ENCODE measurements around the gene POLG2. TPM values are rescaled to one million over a fixed set of nuclear protein-coding genes. Genes with fewer than 3 reads are reported as not detected.

The POLG2 gene
- total and polyA plus RNA-seq, 4 donors: 5.4 to 17.8 (median 11.4) TPM

DNA sequence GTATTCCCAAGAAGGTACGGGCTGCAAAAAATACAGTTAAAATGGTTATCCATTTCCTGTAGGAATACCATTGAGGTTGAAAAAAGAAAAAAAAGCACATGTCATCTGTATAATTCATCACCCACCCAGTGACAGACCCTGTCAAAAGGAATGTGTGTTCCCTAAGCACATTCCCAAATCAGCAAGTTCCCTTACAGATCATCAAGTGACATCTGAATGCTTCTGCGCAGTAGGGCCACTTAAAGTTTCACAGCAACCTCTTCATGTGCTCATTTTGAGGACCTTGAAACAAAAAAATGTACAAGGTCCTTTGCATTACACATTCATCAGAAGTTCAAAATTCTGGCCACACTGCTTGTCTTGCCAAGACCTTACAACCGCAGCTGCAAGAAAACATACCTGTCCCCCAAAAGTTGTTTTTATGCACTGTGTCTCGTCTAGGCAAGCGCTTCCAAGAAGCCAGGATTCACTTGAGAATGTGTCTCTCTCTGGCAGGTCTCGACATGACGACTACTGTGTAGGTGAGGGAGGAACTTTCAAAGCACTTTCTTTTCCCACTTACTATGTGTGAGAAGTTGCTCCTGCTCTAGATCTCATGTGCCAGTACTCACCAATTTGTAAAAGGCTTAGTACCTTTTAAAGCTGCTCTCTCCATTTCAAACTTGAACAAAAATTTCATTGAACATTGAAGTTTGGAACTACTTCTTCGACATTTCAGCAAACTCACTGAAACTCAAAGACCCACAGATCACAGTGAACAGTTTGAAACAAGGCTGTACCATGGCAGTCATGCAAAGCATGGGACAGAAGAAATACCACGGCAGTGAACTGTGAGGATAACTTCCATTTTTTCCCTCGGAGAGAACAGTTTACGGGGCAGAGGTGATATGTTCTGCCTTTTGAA lies 4.3 kb upstream of the POLG2 start:
- ATAC-seq (ENCODE audit: insufficient read depth, low FRiP score): no peak
- no peak overlapping the region for H3K9ac ChIP-seq (ENCODE audit: insufficient read depth in 1 of 2, low read length in 2 of 2)
- H3K27ac ChIP-seq (ENCODE audit: low read depth in 1 of 2, low read length in 1 of 2): no peak overlapping the region
- 89 to 91% methylated on average over 11 of the region's 11 CpGs for WGBS, 2 donors
- peaks cover 25 to 67% (median 55%) of the 10 kb centered on the region in 4 donors for H3K36me3 ChIP-seq (ENCODE audit: control insufficient read depth in 4 of 4, insufficient read depth in 4 of 4, low read length in 4 of 4)
- no peaks in the 10 kb centered on the region for H3K9me3 ChIP-seq (ENCODE audit: control insufficient read depth in 4 of 4, insufficient read depth in 3 of 4, low read length in 3 of 4)
- peaks cover 0 to 29% (median 11%) of the 10 kb centered on the region in 5 donors for H3K4me1 ChIP-seq (ENCODE audit: control insufficient read depth in 5 of 5, insufficient read depth in 5 of 5, low read length in 5 of 5)
- no peaks in the 10 kb centered on the region for H3K27me3 ChIP-seq (ENCODE audit: control insufficient read depth in 3 of 3, insufficient read depth in 3 of 3, low read length in 2 of 3)
- DNase-seq: no peak
- H3K4me3 ChIP-seq: no peak overlapping the region
- TF ChIP-seq, protein P1, sequence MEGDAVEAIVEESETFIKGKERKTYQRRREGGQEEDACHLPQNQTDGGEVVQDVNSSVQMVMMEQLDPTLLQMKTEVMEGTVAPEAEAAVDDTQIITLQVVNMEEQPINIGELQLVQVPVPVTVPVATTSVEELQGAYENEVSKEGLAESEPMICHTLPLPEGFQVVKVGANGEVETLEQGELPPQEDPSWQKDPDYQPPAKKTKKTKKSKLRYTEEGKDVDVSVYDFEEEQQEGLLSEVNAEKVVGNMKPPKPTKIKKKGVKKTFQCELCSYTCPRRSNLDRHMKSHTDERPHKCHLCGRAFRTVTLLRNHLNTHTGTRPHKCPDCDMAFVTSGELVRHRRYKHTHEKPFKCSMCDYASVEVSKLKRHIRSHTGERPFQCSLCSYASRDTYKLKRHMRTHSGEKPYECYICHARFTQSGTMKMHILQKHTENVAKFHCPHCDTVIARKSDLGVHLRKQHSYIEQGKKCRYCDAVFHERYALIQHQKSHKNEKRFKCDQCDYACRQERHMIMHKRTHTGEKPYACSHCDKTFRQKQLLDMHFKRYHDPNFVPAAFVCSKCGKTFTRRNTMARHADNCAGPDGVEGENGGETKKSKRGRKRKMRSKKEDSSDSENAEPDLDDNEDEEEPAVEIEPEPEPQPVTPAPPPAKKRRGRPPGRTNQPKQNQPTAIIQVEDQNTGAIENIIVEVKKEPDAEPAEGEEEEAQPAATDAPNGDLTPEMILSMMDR (IDR thresholded peaks at IDR 0.05; ENCODE audit: control extremely low read depth, extremely low read depth): no peak

DNA sequence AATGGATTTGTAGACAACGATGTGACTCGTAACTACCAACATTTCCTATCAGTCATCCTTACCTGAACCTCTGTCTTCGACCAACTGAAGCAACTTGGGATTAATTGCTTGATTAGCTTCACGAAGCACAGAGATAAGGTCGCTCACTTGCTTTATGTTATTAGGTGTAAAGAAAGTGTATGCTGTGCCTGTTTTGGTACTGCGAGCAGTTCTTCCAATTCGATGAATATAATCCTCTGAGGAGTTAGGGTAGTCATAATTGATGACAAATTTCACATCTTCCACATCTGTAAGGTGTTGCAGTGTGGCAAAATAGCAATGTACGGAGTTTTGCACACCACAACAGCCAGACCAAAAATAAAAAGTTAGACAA lies 3.6 kb upstream of the POLG2 start:
- no peak overlapping the region for H3K27ac ChIP-seq (ENCODE audit: low read depth in 1 of 2, low read length in 1 of 2)
- H3K4me3 ChIP-seq: no peak overlapping the region
- peaks cover 0 to 34% (median 11%) of the 10 kb centered on the region in 5 donors for H3K4me1 ChIP-seq (ENCODE audit: control insufficient read depth in 5 of 5, insufficient read depth in 5 of 5, low read length in 5 of 5)
- no peak overlapping the region for H3K9ac ChIP-seq (ENCODE audit: insufficient read depth in 1 of 2, low read length in 2 of 2)
- TF ChIP-seq, protein P1 (IDR thresholded peaks at IDR 0.05; ENCODE audit: control extremely low read depth, extremely low read depth): no peak
- ATAC-seq (ENCODE audit: insufficient read depth, low FRiP score): no peak
- no peaks in the 10 kb centered on the region for H3K9me3 ChIP-seq (ENCODE audit: control insufficient read depth in 4 of 4, insufficient read depth in 3 of 4, low read length in 3 of 4)
- DNase-seq: no peak
- no peaks in the 10 kb centered on the region for H3K27me3 ChIP-seq (ENCODE audit: control insufficient read depth in 3 of 3, insufficient read depth in 3 of 3, low read length in 2 of 3)
- H3K36me3 ChIP-seq (ENCODE audit: control insufficient read depth in 4 of 4, insufficient read depth in 4 of 4, low read length in 4 of 4): peaks cover 25 to 67% (median 52%) of the 10 kb centered on the region in 4 donors
- WGBS, 2 donors: 93 to 96% methylated on average over 8 of the region's 8 CpGs

DNA sequence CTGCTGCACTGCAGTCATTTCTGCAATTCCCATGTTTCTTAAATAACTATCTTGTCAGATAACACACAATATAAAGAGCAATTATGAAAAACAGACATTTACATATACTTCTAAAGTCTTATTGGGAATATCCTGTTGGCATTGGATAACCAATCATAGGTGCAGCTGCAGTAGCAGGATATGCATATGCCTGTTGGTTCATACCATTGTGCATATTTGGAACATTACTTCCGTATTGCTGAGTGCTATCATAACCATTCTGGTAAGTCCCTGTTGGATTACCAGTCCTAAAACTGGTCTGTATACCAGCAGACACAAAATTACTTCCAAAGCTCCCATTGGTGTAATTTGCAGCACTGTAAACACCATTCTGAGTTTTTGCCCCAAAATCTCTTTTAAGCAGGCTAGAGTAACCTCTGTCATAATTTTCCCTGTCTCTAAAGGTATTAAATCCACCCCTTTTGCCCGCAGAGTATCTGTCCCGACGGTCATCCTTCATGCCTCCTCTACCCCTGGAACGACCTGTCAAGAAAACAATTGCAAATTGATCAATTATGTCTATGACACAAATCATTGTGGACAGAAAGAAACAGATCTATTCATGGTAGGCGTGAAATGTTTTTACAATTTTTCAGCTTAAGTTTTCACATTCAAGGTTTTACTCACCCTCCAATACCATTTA lies 3.1 kb upstream of the POLG2 start:
- Histone ChIP-seq H3K9ac (ENCODE audit: insufficient read depth in 1 of 2, low read length in 2 of 2) (no peak overlapping the region), H3K9me3 (ENCODE audit: control insufficient read depth in 4 of 4, insufficient read depth in 3 of 4, low read length in 3 of 4) (no peaks in the 10 kb centered on the region), H3K27me3 (ENCODE audit: control insufficient read depth in 3 of 3, insufficient read depth in 3 of 3, low read length in 2 of 3) (no peaks in the 10 kb centered on the region), H3K4me3 (no peak overlapping the region), H3K4me1 (ENCODE audit: control insufficient read depth in 5 of 5, insufficient read depth in 5 of 5, low read length in 5 of 5) (peaks cover 0 to 35% (median 11%) of the 10 kb centered on the region in 5 donors), H3K36me3 (ENCODE audit: control insufficient read depth in 4 of 4, insufficient read depth in 4 of 4, low read length in 4 of 4) (peaks cover 25 to 67% (median 51%) of the 10 kb centered on the region in 4 donors), H3K27ac (ENCODE audit: low read depth in 1 of 2, low read length in 1 of 2) (no peak overlapping the region)
- 87 to 89% methylated on average over 6 of the region's 6 CpGs for WGBS, 2 donors
- ATAC-seq (ENCODE audit: insufficient read depth, low FRiP score) (no peak), DNase-seq (no peak)
- TF ChIP-seq, protein P1 (IDR thresholded peaks at IDR 0.05; ENCODE audit: control extremely low read depth, extremely low read depth): no peak
